Measurements from ENCODE around the gene AVPR1A. TPM values are rescaled to one million over a fixed set of nuclear protein-coding genes. Genes with fewer than 3 reads are reported as not detected.

Gene AVPR1A
- total RNA-seq, result not detected in 2 replicates

GRCh38 chr12:63150713-63151622 is at the start of gene AVPR1A:
Gene AVPR1A (minus strand): TSS chr12:63151201. CDS start chr12:63150836, 365 bp downstream.

Other genes starting within 250 kb of the AVPR1A start
- gene PPM1H, start 216.1 kb downstream of the AVPR1A start, total RNA-seq, result 1.1 and 4.1 TPM in 2 replicates